Erythroblast (primary cell): ENCODE measurements around the gene JOSD2.

Source experiments
- GATA1 ChIP-seq: IDR thresholded peaks from 2 replicates; pipeline ENCODE4 v1.6.1; 2011; ENCODE audit warnings: low read depth, mild to moderate bottlenecking, control low read depth, low read length, moderate library complexity
- POLR2A ChIP-seq: IDR thresholded peaks from 2 replicates; pipeline ENCODE4 v1.6.1; 2011; ENCODE audit warnings: mild to moderate bottlenecking, low read length

DNA sequence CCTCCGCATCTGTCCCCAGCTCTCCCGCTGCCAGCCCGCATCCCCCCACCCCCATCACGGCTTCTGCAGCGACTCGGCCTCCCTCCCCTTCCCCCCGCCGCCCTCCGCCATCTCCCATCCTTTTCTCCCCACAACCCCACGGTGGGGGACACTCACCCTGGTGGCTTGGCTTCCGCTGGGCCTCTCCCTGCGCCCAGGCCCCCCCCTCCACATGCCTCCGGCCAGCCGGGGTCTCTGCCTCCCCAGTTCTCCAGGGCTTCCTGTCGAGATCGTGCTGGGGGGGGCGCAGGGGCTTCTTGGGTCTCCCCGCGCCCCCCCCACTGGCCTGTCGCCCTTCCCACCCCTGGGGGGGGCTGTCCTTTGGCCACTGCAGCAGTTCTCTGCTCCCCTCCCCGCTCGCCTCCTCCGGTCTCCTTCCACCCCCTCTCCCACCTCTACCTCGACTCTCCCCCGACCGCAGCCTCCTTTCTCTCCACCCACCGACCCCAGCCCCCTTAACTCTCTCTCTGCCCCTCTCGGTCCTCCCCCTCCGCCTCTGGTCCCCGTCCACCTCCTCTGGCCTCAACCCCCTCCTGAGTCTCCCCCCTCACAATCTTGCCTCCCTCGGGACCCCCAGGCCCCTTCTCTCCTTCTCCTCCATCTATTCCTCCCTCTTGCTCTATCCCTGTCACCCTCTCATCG is 40.2 kb upstream of the JOSD2 start:
- TF ChIP-seq POLR2A (no peak), GATA1 (no peak)
